Lower leg skin (tissue), 3 donors: ENCODE data around the gene ADGRG2.

Experiments
- CTCF ChIP-seq, 3 donors: fragments of 450-650 bp; IDR thresholded peaks; one replicate each; pipeline ENCODE4 v1.5.1; 2016; ENCODE audit warnings: antibody characterized with exemption in 3 of 3, mild to moderate bottlenecking in 3 of 3, moderate library complexity in 2 of 3
- POLR2A ChIP-seq, 2 donors: fragments of 450-650 bp; IDR thresholded peaks; one replicate each; pipeline ENCODE4 v1.6.1; 2016 to 2017; ENCODE audit warnings: antibody characterized with exemption in 2 of 2, mild to moderate bottlenecking in 1 of 2, moderate library complexity in 1 of 2

DNA sequence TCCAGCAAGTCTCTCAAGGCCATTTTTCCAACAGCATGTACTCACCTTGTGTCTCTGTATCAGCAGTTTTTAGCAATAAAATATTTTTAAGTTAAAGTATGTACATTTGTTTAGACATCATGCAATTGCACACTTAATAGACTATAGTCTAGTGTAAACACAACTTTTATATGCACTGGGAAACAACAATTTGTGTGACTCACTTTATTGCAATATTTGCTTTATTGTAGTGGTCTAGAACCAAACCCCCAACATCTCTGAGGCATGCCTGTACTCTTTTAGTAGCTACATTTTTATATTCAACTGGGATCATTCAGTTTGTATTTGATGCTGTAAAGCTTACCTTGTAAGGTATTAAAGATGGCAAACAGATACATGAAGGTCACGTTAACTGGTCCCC lies 123.6 kb downstream of the ADGRG2 start:
- TF ChIP-seq CTCF (IDR thresholded peaks at IDR 0.05) (no peak), POLR2A (IDR thresholded peaks at IDR 0.05) (no peak)
